GM19438 (cell line): Measurements from ENCODE around the gene CAPN5.

Source experiments
- ATAC-seq: cut with Tn5 transposase; IDR thresholded peaks from one replicate; pipeline ENCODE4 v1.9.1; 2021; ENCODE audit warnings: low read depth; ENCODE audit not compliant: unreplicated experiment

CAPN5 gene

GRCh38 chr11:77063407-77063806, 3.4 kb upstream of the CAPN5 start:
- no peak for ATAC-seq

DNA sequence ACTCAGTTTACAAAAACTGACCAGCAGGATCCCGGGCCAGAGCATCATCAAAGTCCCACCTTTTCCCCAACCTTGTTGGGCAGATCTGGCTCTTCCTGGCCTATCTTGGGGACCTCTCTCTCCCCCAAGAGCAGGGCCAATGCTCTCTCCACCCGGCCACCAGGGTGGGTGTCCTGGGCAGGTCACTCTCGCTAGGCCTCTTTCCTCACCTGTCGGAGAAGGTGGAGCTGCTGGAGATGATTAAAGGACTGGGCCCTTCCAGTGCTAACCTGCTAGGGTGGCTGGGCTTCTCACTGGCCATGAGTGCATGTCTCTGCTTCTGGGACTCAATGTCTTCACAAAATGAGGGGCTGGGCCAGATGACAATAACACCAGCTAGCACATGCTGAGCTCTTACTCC, 2.9 kb upstream of the CAPN5 start:
- no peak for ATAC-seq

GRCh38 chr11:77064648-77065217, 2.0 kb upstream of the CAPN5 start:
- ATAC-seq: no peak

- no peak for ATAC-seq
Observed at GRCh38 chr11:77065878-77066228, 918 bp upstream of the CAPN5 start.

GRCh38 chr11:77067861-77068443, 1.2 kb downstream of the CAPN5 start:
- ATAC-seq: no peak

DNA sequence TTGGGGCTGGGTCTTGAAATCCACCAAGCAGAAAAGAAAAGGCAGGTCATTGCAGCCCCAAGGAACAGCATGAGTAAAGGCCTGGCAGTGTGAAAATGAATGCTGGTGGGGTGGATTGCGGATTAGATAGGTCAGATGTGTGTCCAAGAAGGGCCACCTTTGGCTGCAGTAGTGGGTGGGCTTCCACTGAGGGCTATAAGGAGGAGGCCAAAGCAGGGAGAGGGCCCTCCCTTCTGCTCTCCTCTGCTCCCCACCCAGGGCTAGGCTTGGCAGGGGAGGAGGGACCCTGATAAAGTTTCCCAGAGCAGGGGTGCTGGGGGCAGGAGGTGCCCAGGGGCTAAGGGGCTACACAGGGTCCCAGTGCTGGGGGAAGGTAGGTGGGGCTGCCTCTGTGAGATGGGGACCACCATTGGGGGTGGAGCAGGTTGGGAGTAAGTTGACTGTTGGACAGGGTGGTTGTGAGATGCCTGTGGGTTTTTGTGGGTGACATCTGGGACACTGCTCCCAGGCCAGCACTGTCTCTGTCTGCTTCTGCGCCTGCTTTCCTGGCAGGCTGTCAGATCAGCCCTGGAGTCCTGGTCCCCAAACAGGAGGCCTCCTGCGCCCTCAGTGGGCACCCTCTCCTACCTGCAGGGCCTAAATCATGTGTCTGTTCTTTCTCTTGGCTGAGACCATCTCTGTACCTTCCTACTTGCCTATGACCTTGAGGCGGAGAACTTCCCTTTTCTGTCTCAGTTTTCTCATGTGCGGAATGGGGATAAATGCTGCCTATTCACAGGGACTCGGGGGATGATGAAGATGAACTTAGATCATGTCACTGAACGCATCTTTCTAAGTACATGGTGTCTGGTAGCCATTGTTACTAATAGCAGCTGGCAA, 1.9 kb downstream of the CAPN5 start:
- no peak for ATAC-seq

DNA sequence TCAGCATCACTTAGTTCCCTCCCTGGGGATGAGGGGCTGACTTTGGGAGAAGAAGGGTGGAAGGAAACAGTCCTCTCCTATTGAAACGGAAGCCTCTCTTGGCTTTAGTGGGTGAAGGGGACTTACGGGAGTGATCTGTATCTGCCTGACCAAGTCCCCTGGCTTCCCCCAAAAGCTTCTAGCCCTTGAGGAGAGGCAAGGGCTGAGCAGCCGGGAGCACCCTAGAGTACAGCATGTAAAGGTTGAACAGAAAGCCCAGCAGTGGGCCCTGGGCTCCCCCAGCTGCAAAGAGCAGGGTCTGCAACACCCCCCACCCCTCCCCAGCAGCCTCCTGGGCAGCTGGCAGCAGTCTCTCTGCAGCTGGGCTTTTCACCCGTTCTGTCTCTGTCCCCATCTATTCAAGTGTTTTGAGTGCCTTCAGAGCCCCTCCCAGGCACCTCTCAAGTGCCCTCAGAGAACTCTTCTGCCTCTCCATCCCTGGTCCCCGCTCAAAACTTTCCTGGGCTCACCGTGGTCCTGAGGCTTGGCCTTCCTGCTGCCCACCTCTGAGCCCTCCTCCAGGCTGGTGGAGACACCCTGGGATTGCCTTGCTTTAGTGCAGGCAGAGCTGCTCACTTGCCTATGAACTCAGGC, 2.7 kb downstream of the CAPN5 start:
- ATAC-seq: no peak

GRCh38 chr11:77069969-77070582, 3.3 kb downstream of the CAPN5 start:
- ATAC-seq: no peak

GRCh38 chr11:77071077-77071476, 4.3 kb downstream of the CAPN5 start:
- no peak for ATAC-seq

- ATAC-seq: no peak
Observed at GRCh38 chr11:77071671-77072605, 5.2 kb downstream of the CAPN5 start.

DNA sequence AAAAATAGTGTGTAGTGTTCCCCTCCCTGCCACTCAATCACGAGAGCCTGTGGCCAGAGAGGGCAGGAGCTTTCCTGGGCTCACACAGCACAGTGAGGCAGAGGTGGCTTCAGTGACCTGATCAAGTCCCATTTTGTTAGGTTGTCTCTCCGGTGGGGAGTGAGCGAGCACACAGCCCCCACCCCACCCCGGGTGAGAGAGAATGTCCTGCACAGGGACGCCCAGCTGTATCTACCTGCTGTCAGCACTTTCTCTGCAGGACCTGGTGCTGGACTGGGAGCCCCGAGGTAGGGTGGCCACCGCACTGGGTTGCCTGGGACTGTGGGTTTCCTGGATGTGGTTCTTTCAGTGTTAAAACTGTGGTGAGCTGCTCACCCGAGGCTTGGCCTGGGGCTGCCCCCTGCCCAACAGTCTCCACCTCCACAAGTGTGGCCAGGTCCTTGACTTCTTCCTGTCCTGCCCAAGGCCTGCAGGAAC, 6.1 kb downstream of the CAPN5 start:
- no peak for ATAC-seq

GRCh38 chr11:77073328-77074001, 6.7 kb downstream of the CAPN5 start:
- no peak for ATAC-seq

DNA sequence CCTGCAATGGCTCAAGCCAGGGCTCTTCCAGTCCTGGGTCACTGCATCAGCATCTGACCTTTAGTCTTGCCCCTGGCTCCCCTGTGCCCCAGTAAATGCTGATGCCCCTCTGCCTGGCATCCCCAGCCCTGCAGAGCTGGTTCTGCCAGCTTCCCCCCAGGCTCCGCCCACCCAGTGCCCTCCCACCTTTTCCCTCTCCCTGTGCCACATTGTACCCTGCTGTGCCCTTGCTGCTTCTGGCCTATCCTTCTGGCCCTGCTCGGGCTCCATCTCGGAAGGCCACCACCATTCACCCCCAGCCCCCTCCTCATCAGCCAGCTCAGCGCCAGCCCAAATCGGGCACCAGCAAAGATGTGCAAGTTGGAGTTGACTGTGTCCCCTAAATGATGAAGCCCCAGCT, 7.4 kb downstream of the CAPN5 start:
- ATAC-seq: no peak

GRCh38 chr11:77074626-77075221, 8.0 kb downstream of the CAPN5 start:
- no peak for ATAC-seq

- ATAC-seq: no peak
Observed at GRCh38 chr11:77075425-77075905, 8.7 kb downstream of the CAPN5 start.

DNA sequence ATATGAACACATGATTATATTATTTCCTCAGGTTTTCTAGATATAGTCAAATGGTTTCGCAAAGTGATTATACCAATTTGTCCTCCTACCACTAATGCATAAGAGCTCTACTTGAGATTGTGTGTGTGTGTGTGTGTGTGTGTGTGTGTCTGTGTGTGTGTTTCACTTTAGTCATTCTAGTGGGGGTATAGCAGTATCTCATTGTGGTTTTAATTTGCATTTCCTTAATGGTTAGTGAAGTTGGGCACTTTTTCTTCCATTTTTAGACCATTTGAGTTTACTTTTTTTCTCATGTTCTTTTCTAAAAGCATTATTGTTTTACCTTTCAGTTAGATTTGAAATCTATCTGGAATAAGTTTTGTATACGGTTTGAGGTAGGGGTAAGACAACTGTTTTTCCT, 12.9 kb downstream of the CAPN5 start:
- ATAC-seq: no peak

DNA sequence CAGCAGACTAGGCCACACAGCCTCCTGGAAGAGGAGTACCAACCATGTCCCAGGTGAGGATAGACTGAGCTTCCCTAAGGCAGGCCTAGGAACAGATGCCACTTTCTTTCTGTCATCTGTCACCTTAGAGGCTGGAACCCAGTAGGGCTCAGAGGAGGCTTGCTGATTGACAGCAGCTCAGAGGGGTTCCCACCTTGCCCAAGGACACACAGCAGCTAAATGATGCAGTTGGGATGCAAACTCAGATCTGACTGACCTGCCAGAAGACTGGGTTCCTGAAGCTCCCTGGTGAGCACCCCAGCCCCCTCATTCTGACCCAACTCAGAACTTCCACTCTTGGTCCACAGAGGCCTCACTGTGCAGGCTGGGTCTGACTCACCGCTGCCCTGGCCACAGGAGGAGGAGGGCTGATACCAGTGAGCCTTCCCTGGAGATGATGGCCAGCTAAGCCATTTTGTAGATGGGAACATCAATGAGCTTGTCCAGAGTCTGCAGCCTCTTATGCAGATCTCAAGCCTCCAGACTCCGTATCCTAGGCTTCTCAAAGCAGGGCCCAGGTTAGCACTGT, 14.0 kb downstream of the CAPN5 start:
- ATAC-seq: no peak

GRCh38 chr11:77081381-77081851, 14.6 kb downstream of the CAPN5 start:
- ATAC-seq: no peak
